GM12875 (cell line): ENCODE data around the gene RIBC2.

Experiments used
- H3K4me3 ChIP-seq: one replicate; pipeline ENCODE4 v1.5.1; 2011; ENCODE audit warnings: low read depth, low read length, control low read depth
- TF ChIP-seq, protein P1 (sequence below): IDR thresholded peaks from 2 replicates; pipeline ENCODE4 v1.5.1; 2011; ENCODE audit warnings: low read depth, mild to moderate bottlenecking, control low read depth, inconsistent platforms, low read length, moderate library complexity, borderline replicate concordance; ENCODE audit not compliant: insufficient read depth

The RIBC2 gene

DNA sequence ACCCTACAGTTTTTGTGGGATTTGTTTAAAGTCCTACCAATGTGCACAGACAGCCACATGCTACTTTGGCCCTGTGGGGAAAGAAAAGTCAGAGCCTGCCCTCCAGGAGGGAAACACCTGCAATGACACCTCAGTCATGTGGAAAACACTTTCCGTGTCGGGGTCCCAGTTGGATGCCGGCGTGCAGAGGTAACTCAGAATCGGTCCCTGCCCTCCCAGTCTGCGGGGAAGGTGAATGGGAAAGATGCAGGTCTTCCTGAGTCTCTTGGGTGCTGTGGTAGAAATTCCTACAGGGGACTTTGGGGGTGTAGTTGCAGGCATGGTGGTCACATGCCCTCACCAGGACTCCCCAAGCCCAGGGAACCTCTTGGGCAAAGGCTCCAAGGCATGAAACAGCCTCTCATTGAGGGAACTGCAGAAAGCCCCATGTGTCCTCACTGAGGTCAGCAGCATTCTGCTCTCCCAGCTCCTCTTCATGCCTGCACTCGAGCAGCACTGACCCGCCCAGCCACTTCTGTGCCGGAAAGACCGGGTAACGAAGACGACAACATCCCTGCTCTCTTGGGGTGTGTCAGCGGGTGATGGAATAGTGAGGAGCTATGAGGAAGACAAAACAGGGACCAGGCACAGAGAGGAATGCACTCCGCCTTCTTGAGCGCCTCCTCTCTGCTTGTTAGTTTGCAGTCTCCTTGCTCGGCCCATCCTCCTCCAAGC lies 4.7 kb downstream of the RIBC2 start:
- TF ChIP-seq, protein P1, sequence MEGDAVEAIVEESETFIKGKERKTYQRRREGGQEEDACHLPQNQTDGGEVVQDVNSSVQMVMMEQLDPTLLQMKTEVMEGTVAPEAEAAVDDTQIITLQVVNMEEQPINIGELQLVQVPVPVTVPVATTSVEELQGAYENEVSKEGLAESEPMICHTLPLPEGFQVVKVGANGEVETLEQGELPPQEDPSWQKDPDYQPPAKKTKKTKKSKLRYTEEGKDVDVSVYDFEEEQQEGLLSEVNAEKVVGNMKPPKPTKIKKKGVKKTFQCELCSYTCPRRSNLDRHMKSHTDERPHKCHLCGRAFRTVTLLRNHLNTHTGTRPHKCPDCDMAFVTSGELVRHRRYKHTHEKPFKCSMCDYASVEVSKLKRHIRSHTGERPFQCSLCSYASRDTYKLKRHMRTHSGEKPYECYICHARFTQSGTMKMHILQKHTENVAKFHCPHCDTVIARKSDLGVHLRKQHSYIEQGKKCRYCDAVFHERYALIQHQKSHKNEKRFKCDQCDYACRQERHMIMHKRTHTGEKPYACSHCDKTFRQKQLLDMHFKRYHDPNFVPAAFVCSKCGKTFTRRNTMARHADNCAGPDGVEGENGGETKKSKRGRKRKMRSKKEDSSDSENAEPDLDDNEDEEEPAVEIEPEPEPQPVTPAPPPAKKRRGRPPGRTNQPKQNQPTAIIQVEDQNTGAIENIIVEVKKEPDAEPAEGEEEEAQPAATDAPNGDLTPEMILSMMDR = no peak

GRCh38 chr22:45418770-45419138 lies 5.3 kb downstream of the RIBC2 start:
- TF ChIP-seq, protein P1 = no peak

More for the DNA sequence above, 4.7 kb downstream of the RIBC2 start:
- H3K4me3 ChIP-seq = no peak overlapping the region

DNA sequence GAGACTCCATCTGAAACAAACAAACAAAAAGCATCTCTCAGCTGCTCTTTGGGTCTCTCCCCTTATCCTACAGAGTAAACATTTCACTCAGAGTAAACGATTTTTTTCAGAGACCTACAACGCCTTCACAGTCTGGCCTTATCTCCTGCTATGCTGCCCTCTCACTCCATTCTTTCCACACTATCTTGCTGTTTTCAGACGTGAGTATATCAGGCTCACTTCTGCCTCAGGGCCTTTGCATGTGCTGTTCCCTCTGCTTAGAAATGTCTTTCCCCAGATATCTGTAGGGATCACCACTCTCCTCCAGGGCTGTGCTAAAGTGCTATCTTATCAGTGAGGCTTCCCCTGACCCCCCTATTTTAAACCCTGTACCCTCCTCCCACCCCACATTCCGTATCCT lies 6.5 kb downstream of the RIBC2 start:
- H3K4me3 ChIP-seq = no peak overlapping the region
- TF ChIP-seq, protein P1 = no peak

More at GRCh38 chr22:45418770-45419138, 5.3 kb downstream of the RIBC2 start:
- H3K4me3 ChIP-seq = no peak overlapping the region

DNA sequence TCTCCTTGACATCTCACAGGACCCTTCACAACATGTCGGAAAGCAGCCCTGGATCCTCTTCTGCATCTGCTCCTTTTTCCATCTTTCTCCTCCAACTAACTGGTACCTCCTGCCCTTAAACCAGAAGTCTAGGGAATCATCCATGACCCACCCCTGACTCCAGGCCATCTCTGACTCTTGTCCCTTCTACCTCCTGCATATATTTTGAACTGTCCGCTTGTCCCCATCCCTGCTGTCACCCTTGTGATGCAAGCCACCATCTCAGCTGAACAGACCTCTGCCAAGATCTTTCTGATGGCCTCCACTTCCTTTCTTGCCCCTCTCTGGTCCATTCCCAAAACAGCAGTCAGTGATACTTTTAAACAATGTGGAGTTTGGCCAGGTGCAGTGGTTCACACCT lies 7.0 kb downstream of the RIBC2 start:
- no peak overlapping the region for H3K4me3 ChIP-seq
- TF ChIP-seq, protein P1 = no peak

- no peak overlapping the region for H3K4me3 ChIP-seq
- TF ChIP-seq, protein P1 = no peak
These were observed 8.0 kb downstream of the RIBC2 start for GRCh38 chr22:45421349-45422055.

- TF ChIP-seq, protein P1 = no peak
These were observed 8.9 kb downstream of the RIBC2 start for GRCh38 chr22:45422237-45422983.

More at GRCh38 chr22:45422237-45422983, 8.9 kb downstream of the RIBC2 start:
- no peak overlapping the region for H3K4me3 ChIP-seq
